Myometrial cell (primary cell): ENCODE results near the gene FMO5. TPM values are rescaled to one million over a fixed set of nuclear protein-coding genes. Genes with fewer than 3 reads are reported as not detected.

Experiments
- total RNA-seq: library from RNA; depleted of rRNA; stranded (reverse); fragments of >200 nt; gene quantifications from 2 replicates; pipeline ENCODE4 v1.2.3, GENCODE V29; 2015

FMO5 gene
- total RNA-seq, result 0.29 and 0.71 TPM in 2 replicates

GRCh38 chr1:147225193-147225730 is at the start of gene FMO5:
TSS of gene FMO5 (minus strand) at chr1:147225339. CDS start at chr1:147225029, 310 bp downstream.

DNA sequence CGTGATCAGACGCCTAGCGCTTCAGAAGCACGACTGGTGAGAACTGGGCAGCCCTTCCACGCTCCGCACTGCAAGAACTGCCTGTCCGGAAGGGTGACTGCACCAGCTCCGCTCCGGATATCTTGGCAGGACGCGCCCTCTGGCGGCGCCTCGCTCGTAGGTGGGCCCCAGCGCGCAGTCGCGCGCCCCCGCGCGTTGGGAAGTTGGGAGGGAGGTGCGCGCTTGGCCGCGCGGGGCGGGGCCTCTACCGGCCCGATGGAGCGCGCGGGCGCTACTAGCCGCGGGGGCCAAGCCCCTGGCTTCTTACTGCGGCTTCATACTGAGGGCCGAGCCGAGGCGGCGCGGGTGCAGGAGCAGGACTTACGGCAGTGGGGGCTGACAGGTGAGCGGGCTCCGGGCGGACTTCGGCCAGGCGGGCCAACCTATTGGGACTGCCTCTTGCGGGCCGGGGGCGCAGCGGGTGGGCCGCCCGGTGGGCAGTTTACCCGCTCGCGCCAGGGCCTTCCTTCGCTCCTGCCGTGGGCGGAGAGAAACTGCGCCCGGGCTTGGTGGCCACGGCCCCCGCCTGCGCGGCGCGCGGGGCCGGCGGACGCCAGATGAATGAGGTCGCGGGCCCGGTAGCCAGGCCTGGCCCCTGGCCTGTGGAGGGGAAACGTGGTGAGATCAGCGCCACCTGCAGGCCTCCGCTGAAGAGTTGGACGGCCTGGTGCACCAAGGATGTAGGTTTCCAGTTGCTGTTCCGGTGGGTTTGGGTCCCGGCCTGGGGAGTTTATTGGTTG is 17.5 kb upstream of the FMO5 start, which contains the start of gene CHD1L:
Gene CHD1L (plus strand): TSS at position 236 of the 779 bp plus-strand sequence. CDS start 20 bp downstream, at position 256.

GRCh38 chr1:147172168-147173016 is 52.7 kb downstream of the FMO5 start, which contains the start of gene PRKAB2:
TSS of gene PRKAB2 (minus strand) at chr1:147172470. CDS start at chr1:147172144, 326 bp downstream.

Other genes with a start within 250 kb of the FMO5 start
- 6.9 and 11.0 TPM in 2 replicates for gene PRKAB2, start 52.9 kb downstream of the FMO5 start, total RNA-seq
- gene CHD1L, start 17.3 kb upstream of the FMO5 start, total RNA-seq, result 32.4 and 33.7 TPM in 2 replicates